Suprapubic skin (tissue), 4 donors: ENCODE measurements around the gene C19orf81. TPM values are rescaled to one million over a fixed set of nuclear protein-coding genes. Genes with fewer than 3 reads are reported as not detected.

Source experiments
- DNase-seq, 2 donors: peaks; one replicate each; pipeline ENCODE4 v3.0.0-alpha.2; 2019; ENCODE audit warnings: low spot score in 2 of 2
- H3K27ac ChIP-seq: fragments of 200-600 bp; sonication (generic); one replicate; pipeline ENCODE4 v1.5.1; 2019
- H3K27me3 ChIP-seq: fragments of 200-600 bp; sonication (generic); one replicate; pipeline ENCODE4 v1.5.1; 2019
- H3K36me3 ChIP-seq: fragments of 200-600 bp; sonication (generic); one replicate; pipeline ENCODE4 v1.5.1; 2019
- H3K4me1 ChIP-seq: fragments of 200-600 bp; sonication (generic); one replicate; pipeline ENCODE4 v1.5.1; 2019
- H3K4me3 ChIP-seq: fragments of 200-600 bp; sonication (generic); one replicate; pipeline ENCODE4 v1.5.1; 2019; ENCODE audit warnings: mild to moderate bottlenecking
- H3K9me3 ChIP-seq: fragments of 200-600 bp; sonication (generic); one replicate; pipeline ENCODE4 v1.5.1; 2019
- CTCF ChIP-seq, 2 donors: fragments of 200-600 bp in 1 of 2; fragments of 450-650 bp in 1 of 2; sonication (generic) in 1 of 2; IDR thresholded peaks; one replicate each; pipeline ENCODE4 v1.5.1; 2016 to 2019; ENCODE audit warnings: antibody characterized with exemption in 2 of 2, mild to moderate bottlenecking in 1 of 2, moderate library complexity in 1 of 2
- EP300 ChIP-seq: sonication (generic); formaldehyde crosslinking; IDR thresholded peaks from one replicate; pipeline ENCODE4 v1.6.1; 2017; ENCODE audit warnings: antibody characterized with exemption
- POLR2A ChIP-seq, 2 donors: fragments of 450-650 bp; IDR thresholded peaks; one replicate each; pipeline ENCODE4 v1.6.1; 2017; ENCODE audit warnings: antibody characterized with exemption in 2 of 2, mild to moderate bottlenecking in 2 of 2, moderate library complexity in 2 of 2
- POLR2AphosphoS5 ChIP-seq, 3 donors: sonication (generic); formaldehyde crosslinking; IDR thresholded peaks; one replicate each; pipeline ENCODE4 v1.6.1; 2017; ENCODE audit warnings: antibody characterized with exemption in 3 of 3
- WGBS: methylation state at CpG from one replicate; pipeline ENCODE4 v1.1.5; 2018; 5-methylcytosine and 5-hydroxymethylcytosine counted together
- total RNA-seq, 4 donors: library from RNA; depleted of rRNA; stranded (reverse); fragments of >200 nt; gene quantifications; one replicate each; pipeline ENCODE4 v1.1.0, GENCODE V29; 2016

The C19orf81 gene
- total RNA-seq, 4 donors from 2014 or later = 19.8 TPM; not detected in 3

GRCh38 chr19:50660088-50660366, 10.8 kb downstream of the C19orf81 start:
- Histone ChIP-seq H3K4me3 (no peak overlapping the region), H3K27ac (no peak overlapping the region), H3K9me3 (peaks cover 4% of the 10 kb centered on the region), H3K4me1 (peaks cover 15% of the 10 kb centered on the region), H3K36me3 (no peaks in the 10 kb centered on the region), H3K27me3 (peaks cover 86% of the 10 kb centered on the region)
- WGBS = 30% methylated on average over 6 of the region's 6 CpGs
- no peak for DNase-seq
- TF ChIP-seq EP300 (no peak), POLR2A (IDR thresholded peaks at IDR 0.05) (no peak), CTCF (IDR thresholded peaks at IDR 0.05) (no peak), POLR2AphosphoS5 (IDR thresholded peaks at IDR 0.05) (no peak)

- Histone ChIP-seq H3K36me3 (no peaks in the 10 kb centered on the region), H3K27me3 (peaks cover 84% of the 10 kb centered on the region), H3K4me3 (no peak overlapping the region), H3K9me3 (no peaks in the 10 kb centered on the region), H3K27ac (no peak overlapping the region), H3K4me1 (peaks cover 16% of the 10 kb centered on the region)
- TF ChIP-seq CTCF (IDR thresholded peaks at IDR 0.05) = no peak
- no peak for TF ChIP-seq EP300
- TF ChIP-seq POLR2AphosphoS5 (IDR thresholded peaks at IDR 0.05) = no peak
- no peak for TF ChIP-seq POLR2A (IDR thresholded peaks at IDR 0.05)
- no peak for DNase-seq
- WGBS = 64% methylated on average over 10 of the region's 10 CpGs
Measured at GRCh38 chr19:50661023-50661422, 11.8 kb downstream of the C19orf81 start.

- Histone ChIP-seq H3K27ac (no peak overlapping the region), H3K27me3 (peaks cover 86% of the 10 kb centered on the region), H3K4me1 (peaks cover 21% of the 10 kb centered on the region), H3K4me3 (no peak overlapping the region), H3K9me3 (no peaks in the 10 kb centered on the region), H3K36me3 (no peaks in the 10 kb centered on the region)
- WGBS = 65% methylated on average over 33 of the region's 49 CpGs
- TF ChIP-seq CTCF (IDR thresholded peaks at IDR 0.05) (no peak), POLR2AphosphoS5 (IDR thresholded peaks at IDR 0.05) (no peak), EP300 (no peak), POLR2A (IDR thresholded peaks at IDR 0.05) (no peak)
- DNase-seq = no peak
Measured at GRCh38 chr19:50661766-50662650, 12.8 kb downstream of the C19orf81 start.

GRCh38 chr19:50662651-50663481, 13.6 kb downstream of the C19orf81 start:
- no peak for TF ChIP-seq EP300
- TF ChIP-seq POLR2AphosphoS5 (IDR thresholded peaks at IDR 0.05) = no peak
- TF ChIP-seq CTCF (IDR thresholded peaks at IDR 0.05) = no peak
- TF ChIP-seq POLR2A (IDR thresholded peaks at IDR 0.05) = no peak
- Histone ChIP-seq H3K9me3 (no peaks in the 10 kb centered on the region), H3K4me3 (no peak overlapping the region), H3K4me1 (peaks cover 28% of the 10 kb centered on the region), H3K36me3 (no peaks in the 10 kb centered on the region), H3K27me3 (peaks cover 91% of the 10 kb centered on the region), H3K27ac (no peak overlapping the region)
- WGBS = 43% methylated on average over 16 of the region's 16 CpGs
- no peak for DNase-seq

GRCh38 chr19:50663482-50663790, 14.2 kb downstream of the C19orf81 start:
- Histone ChIP-seq H3K27ac (no peak overlapping the region), H3K27me3 (peaks cover 91% of the 10 kb centered on the region), H3K4me1 (peaks cover 29% of the 10 kb centered on the region), H3K9me3 (no peaks in the 10 kb centered on the region), H3K36me3 (no peaks in the 10 kb centered on the region), H3K4me3 (no peak overlapping the region)
- WGBS = 94% methylated on average over 1 of the region's 1 CpG
- no peak for DNase-seq
- TF ChIP-seq POLR2AphosphoS5 (IDR thresholded peaks at IDR 0.05) = no peak
- TF ChIP-seq EP300 = no peak
- TF ChIP-seq CTCF (IDR thresholded peaks at IDR 0.05) = no peak
- TF ChIP-seq POLR2A (IDR thresholded peaks at IDR 0.05) = no peak
